OCI-LY7 (cell line): Measurements from ENCODE around the gene GPRC5A. TPM values are rescaled to one million over a fixed set of nuclear protein-coding genes. Genes with fewer than 3 reads are reported as not detected.
A peak's percentile ranks its signal among the peaks of the same experiment; 100 is the strongest.

ENCODE experiments used
- BruUV-seq: library from RNA; stranded (reverse); fragments of 400-500 nt; replicated peaks from 2 replicates; lab custom pipeline; 2021; lab: Mats Ljungman, UMichigan
- CTCF ChIA-PET: fragments of 300-600 bp; sonication (Branson Sonifier 250); formaldehyde crosslinking; loops from one replicate; lab custom pipeline; 2022; ENCODE audit warnings: antibody characterized with exemption; ENCODE audit not compliant: unreplicated experiment; lab: Charles Lee
- POLR2A ChIA-PET: fragments of 300-600 bp; sonication (Branson Sonifier 250); formaldehyde crosslinking; loops from one replicate; lab custom pipeline; 2022; ENCODE audit warnings: antibody characterized with exemption; lab: Charles Lee
- DNase-seq: peaks from one replicate; pipeline ENCODE4 v3.0.0-alpha.2; 2015; ENCODE audit warnings: low spot score
- H2AFZ ChIP-seq: fragments of 200-600 bp; sonication (generic), shearing (Covaris generic); 2 replicates; pipeline ENCODE4 v1.6.1; 2014; ENCODE audit warnings: mild to moderate bottlenecking, antibody characterized with exemption, low read length, moderate library complexity
- H3K27ac ChIP-seq: fragments of 200-600 bp; sonication (generic); 2 replicates; pipeline ENCODE4 v1.5.1; 2014; ENCODE audit warnings: mixed run types, low read depth, mild to moderate bottlenecking, moderate library complexity, low read length, inconsistent platforms; ENCODE audit not compliant: poor library complexity, severe bottlenecking
- H3K36me3 ChIP-seq: fragments of 200-600 bp; sonication (generic); 2 replicates; pipeline ENCODE4 v1.6.1; 2014; ENCODE audit warnings: mild to moderate bottlenecking, antibody characterized with exemption, low read length, moderate library complexity, mixed read lengths; ENCODE audit not compliant: insufficient read depth
- H3K4me1 ChIP-seq: fragments of 200-600 bp; sonication (generic); 2 replicates; pipeline ENCODE4 v1.5.1; 2014; ENCODE audit warnings: mild to moderate bottlenecking, low read length; ENCODE audit not compliant: insufficient read depth, poor library complexity, severe bottlenecking
- H3K4me2 ChIP-seq: fragments of 200-600 bp; sonication (generic); 2 replicates; pipeline ENCODE4 v1.6.1; 2014; ENCODE audit warnings: mild to moderate bottlenecking, low read length
- H3K4me3 ChIP-seq: fragments of 200-600 bp; sonication (generic); 2 replicates; pipeline ENCODE4 v1.5.1; 2014; ENCODE audit warnings: mild to moderate bottlenecking, low read depth, low read length; ENCODE audit not compliant: poor library complexity, severe bottlenecking
- H3K79me2 ChIP-seq: fragments of 200-600 bp; sonication (generic); 2 replicates; pipeline ENCODE4 v1.6.1; 2016; ENCODE audit warnings: low read depth, mild to moderate bottlenecking, low read length, moderate library complexity, mixed read lengths; ENCODE audit not compliant: insufficient read depth
- H3K9me2 ChIP-seq: fragments of 200-600 bp; sonication (generic); 2 replicates; pipeline ENCODE4 v1.6.1; 2016; ENCODE audit warnings: mild to moderate bottlenecking, low read length, mixed read lengths; ENCODE audit not compliant: insufficient read depth
- H3K9me3 ChIP-seq: fragments of 200-600 bp; sonication (generic); 2 replicates; pipeline ENCODE4 v1.6.1; 2014; ENCODE audit warnings: mild to moderate bottlenecking, mixed run types, low read length, mixed read lengths
- H4K20me1 ChIP-seq: fragments of 200-600 bp; sonication (generic); 2 replicates; pipeline ENCODE4 v1.6.1; 2014; ENCODE audit warnings: mild to moderate bottlenecking, antibody characterized with exemption, low read length, moderate library complexity, mixed read lengths; ENCODE audit not compliant: insufficient read depth
- EZH2phosphoT487 ChIP-seq: fragments of 200-600 bp; sonication (generic); IDR thresholded peaks from 2 replicates; pipeline ENCODE4 v1.6.1; 2018; ENCODE audit warnings: low read depth, borderline replicate concordance, mild to moderate bottlenecking, mixed run types, antibody characterized with exemption, low read length, moderate library complexity, mixed read lengths
- intact Hi-C: fragments of 100-400 bp; cut with micrococcal nuclease; formaldehyde crosslinking; loops from one replicate; pipeline ENCODE4 v1.10.0; 2022; ENCODE audit not compliant: unreplicated experiment
- total RNA-seq, 2 experiments: library from RNA; depleted of rRNA in 1 of 2; stranded (reverse); fragments of >200 nt in 1 of 2; shearing (Covaris generic) in 1 of 2; gene quantifications; 2 replicates each; pipeline ENCODE4 v1.2.3, GENCODE V29; 2014 to 2022
- TF ChIP-seq, protein P1 (sequence below): fragments of 200-600 bp; sonication (generic); conservative IDR thresholded peaks from 2 replicates; pipeline ENCODE4 v1.5.1; 2014; ENCODE audit warnings: mild to moderate bottlenecking, antibody characterized with exemption, low read length, moderate library complexity, mixed read lengths

The GPRC5A gene
- total RNA-seq, 2 experiments from 2014 or later, result 0.25 TPM; not detected in 1

DNA sequence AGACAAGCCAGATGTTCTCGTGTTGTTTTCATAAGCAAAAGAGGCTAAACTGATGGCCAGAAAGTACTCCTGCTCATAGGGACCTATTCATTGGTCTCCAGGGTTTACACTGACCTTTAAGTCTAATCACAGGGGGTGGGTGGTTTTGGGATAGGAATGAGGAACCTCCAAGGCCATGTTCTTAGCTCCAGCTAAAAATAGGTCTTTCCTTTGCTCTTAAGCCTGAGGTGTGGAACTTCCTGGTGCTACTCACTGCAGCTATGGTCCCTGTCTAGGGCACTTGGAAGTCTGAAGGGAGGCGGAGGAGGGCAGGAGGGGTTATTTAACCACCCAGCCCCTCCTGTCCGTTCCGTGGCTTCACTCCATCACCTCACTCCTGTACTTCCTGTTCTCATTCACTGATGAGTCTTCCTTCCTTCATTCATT lies 18.6 kb downstream of the GPRC5A start:
- H3K4me3 ChIP-seq, result no peak overlapping the region
- no peak overlapping the region; the same call in 1 of the 2 replicates for H3K4me2 ChIP-seq
- no peaks in the 10 kb centered on the region for H3K9me2 ChIP-seq
- no peaks in the 10 kb centered on the region for H3K79me2 ChIP-seq
- no peaks in the 10 kb centered on the region for H3K9me3 ChIP-seq
- no TSS peak for BruUV-seq
- H3K27ac ChIP-seq, result no peak overlapping the region
- no peaks in the 10 kb centered on the region for H4K20me1 ChIP-seq
- CTCF ChIA-PET, result no interaction called here
- intact Hi-C loops, result no loop called here
- DNase-seq, result peak; percentile 13
- POLR2A ChIA-PET, result interaction anchor here (0.7 kb wide), 1 partner anchor 1642 kb away, joined by 3 read pairs; no protein-coding TSS in a partner anchor
- TF ChIP-seq, protein P1, sequence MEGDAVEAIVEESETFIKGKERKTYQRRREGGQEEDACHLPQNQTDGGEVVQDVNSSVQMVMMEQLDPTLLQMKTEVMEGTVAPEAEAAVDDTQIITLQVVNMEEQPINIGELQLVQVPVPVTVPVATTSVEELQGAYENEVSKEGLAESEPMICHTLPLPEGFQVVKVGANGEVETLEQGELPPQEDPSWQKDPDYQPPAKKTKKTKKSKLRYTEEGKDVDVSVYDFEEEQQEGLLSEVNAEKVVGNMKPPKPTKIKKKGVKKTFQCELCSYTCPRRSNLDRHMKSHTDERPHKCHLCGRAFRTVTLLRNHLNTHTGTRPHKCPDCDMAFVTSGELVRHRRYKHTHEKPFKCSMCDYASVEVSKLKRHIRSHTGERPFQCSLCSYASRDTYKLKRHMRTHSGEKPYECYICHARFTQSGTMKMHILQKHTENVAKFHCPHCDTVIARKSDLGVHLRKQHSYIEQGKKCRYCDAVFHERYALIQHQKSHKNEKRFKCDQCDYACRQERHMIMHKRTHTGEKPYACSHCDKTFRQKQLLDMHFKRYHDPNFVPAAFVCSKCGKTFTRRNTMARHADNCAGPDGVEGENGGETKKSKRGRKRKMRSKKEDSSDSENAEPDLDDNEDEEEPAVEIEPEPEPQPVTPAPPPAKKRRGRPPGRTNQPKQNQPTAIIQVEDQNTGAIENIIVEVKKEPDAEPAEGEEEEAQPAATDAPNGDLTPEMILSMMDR, result no peak
- no peak for TF ChIP-seq EZH2phosphoT487
- H2AFZ ChIP-seq, result peak overlapping the region; percentile 86
- peaks cover 17% of the 10 kb centered on the region for H3K4me1 ChIP-seq
- no peaks in the 10 kb centered on the region for H3K36me3 ChIP-seq

DNA sequence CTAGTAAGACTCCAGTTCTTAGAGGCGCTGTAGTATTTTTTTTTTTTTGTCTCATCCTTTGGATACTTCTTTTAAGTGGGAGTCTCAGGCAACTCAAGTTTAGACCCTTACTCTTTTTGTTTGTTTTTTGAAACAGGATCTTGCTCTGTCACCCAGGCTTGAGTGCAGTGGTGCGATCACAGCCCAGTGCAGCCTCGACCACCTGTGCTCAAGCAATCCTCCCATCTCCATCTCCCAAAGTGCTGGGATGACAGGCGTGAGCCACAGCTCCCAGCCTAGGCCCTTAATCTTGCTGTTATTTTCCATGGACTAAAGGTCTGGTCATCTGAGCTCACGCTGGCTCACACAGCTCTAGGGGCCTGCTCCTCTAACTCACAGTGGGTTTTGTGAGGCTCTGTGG lies 21.3 kb downstream of the GPRC5A start:
- POLR2A ChIA-PET, result interaction anchor here (0.7 kb wide), 1 partner anchor 8 kb away, joined by 3 read pairs; no protein-coding TSS in a partner anchor
- no peak overlapping the region for H2AFZ ChIP-seq

DNA sequence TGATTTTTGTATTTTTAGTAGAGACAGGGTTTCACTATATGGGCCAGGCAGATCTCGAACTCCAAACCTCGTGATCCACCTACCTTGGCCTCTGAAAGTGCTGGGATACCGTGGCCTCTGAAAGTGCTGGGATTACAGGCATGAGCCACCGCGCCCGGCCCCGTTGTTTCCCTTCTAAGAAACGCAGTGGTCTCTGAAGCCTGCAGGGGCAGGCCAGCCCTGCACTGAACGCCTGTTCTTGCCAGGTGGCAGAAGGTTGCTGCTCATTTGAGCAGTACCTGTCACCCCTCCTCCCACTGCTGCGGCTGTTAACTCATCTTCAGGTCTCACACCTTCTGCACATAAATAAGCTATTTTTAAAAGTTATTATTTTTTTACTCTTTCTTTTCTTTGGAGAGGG lies 24.3 kb downstream of the GPRC5A start:
- no peak for TF ChIP-seq EZH2phosphoT487
- TF ChIP-seq, protein P1, result no peak
- BruUV-seq, result no TSS peak
- ChIA-PET POLR2A (interaction anchor here (0.9 kb wide), 1 partner anchor 297 kb away, joined by 3 read pairs; no protein-coding TSS in a partner anchor), CTCF (interaction anchor here (1.0 to 1.1 kb wide), 3 partner anchors 296 to 301 kb away, joined by 3 to 5 read pairs (median 3); no protein-coding TSS in a partner anchor)
- Histone ChIP-seq H3K4me3 (no peak overlapping the region), H3K9me3 (no peaks in the 10 kb centered on the region), H3K27ac (no peak overlapping the region), H3K36me3 (no peaks in the 10 kb centered on the region), H3K4me1 (no peaks in the 10 kb centered on the region), H4K20me1 (no peaks in the 10 kb centered on the region), H3K4me2 (no peak overlapping the region), H3K79me2 (no peaks in the 10 kb centered on the region), H2AFZ (no peak overlapping the region), H3K9me2 (no peaks in the 10 kb centered on the region)
- no peak for DNase-seq
- intact Hi-C loops, result loop anchor here (1.0 to 2.0 kb wide), 3 partner anchors 85 to 297 kb away; partner anchors contain the start of gene HEBP1

More for the DNA sequence above, 21.3 kb downstream of the GPRC5A start:
- intact Hi-C loops, result no loop called here
- H3K27ac ChIP-seq, result no peak overlapping the region
- H3K79me2 ChIP-seq, result no peaks in the 10 kb centered on the region
- no peaks in the 10 kb centered on the region for H4K20me1 ChIP-seq
- H3K9me3 ChIP-seq, result no peaks in the 10 kb centered on the region
- no peak for TF ChIP-seq EZH2phosphoT487
- TF ChIP-seq, protein P1, result no peak
- DNase-seq, result no peak
- H3K4me3 ChIP-seq, result no peak overlapping the region
- H3K4me1 ChIP-seq, result peaks cover 17% of the 10 kb centered on the region
- no peaks in the 10 kb centered on the region for H3K36me3 ChIP-seq
- no peak overlapping the region for H3K4me2 ChIP-seq
- no peaks in the 10 kb centered on the region for H3K9me2 ChIP-seq
- CTCF ChIA-PET, result no interaction called here
- BruUV-seq, result no TSS peak
